Suppressor macrophage treated with lipopolysaccharide for 1 hour (primary cell): ENCODE data around the gene GPR25.

Experiments used
- DNase-seq, 3 donors: peaks; one replicate each; pipeline ENCODE4 v3.0.0-alpha.2; 2020 to 2022

Gene GPR25

GRCh38 chr1:200916681-200917080 lies 43.9 kb downstream of the GPR25 start:
- DNase-seq, result no peak

- DNase-seq, result no peak
These were observed 44.6 kb downstream of the GPR25 start for GRCh38 chr1:200917291-200917817.

GRCh38 chr1:200918006-200918405 lies 45.2 kb downstream of the GPR25 start:
- DNase-seq, result no peak

GRCh38 chr1:200919386-200919785 lies 46.6 kb downstream of the GPR25 start:
- DNase-seq, result no peak

- DNase-seq, result no peak
These were observed 48.9 kb downstream of the GPR25 start for GRCh38 chr1:200921571-200922110.

- no peak for DNase-seq
These were observed 49.6 kb downstream of the GPR25 start for GRCh38 chr1:200922406-200922805.

- no peak for DNase-seq
These were observed 50.8 kb downstream of the GPR25 start for GRCh38 chr1:200923601-200924000.
